Natural killer cell (primary cell): ENCODE data around the gene TINAGL1. TPM values are rescaled to one million over a fixed set of nuclear protein-coding genes. Genes with fewer than 3 reads are reported as not detected.

Experiments
- ATAC-seq, 3 donors: fragments of 150-1000 bp in 2 of 3; fragments of 200-7000 bp in 1 of 3; cut with Tn5 transposase; 1 replicate in 1 of 3; 2 replicates in 2 of 3; pipeline ENCODE4 v1.10.0; 2021; ENCODE audit warnings: mild to moderate bottlenecking in 2 of 3, moderate library complexity in 2 of 3
- DNase-seq, 2 donors: peaks; one replicate each; pipeline versions ENCODE4 v3.0.0 to v3.0.0-alpha.2; 2013 to 2021; ENCODE audit warnings: mixed read lengths in 1 of 2
- H3K27ac ChIP-seq: one replicate; pipeline ENCODE4 v1.5.1; 2013; ENCODE audit warnings: mild to moderate bottlenecking, low read length
- H3K27me3 ChIP-seq: one replicate; pipeline ENCODE4 v1.6.1; 2013; ENCODE audit warnings: low read length; ENCODE audit not compliant: control insufficient read depth, insufficient read depth
- H3K36me3 ChIP-seq: one replicate; pipeline ENCODE4 v1.6.1; 2013; ENCODE audit warnings: low read length; ENCODE audit not compliant: control insufficient read depth, insufficient read depth
- H3K4me1 ChIP-seq: one replicate; pipeline ENCODE4 v1.6.1; 2013; ENCODE audit warnings: low read length; ENCODE audit not compliant: control insufficient read depth, insufficient read depth
- H3K4me3 ChIP-seq: one replicate; pipeline ENCODE4 v1.5.1; 2013; ENCODE audit warnings: low read length
- H3K9me3 ChIP-seq: one replicate; pipeline ENCODE4 v1.6.1; 2013; ENCODE audit warnings: low read length; ENCODE audit not compliant: control insufficient read depth, insufficient read depth
- H3K27ac Mint-ChIP-seq, 2 donors: one replicate each; pipeline ENCODE4 v1.8.0; 2022; ENCODE audit warnings: mild to moderate bottlenecking in 2 of 2, mixed read lengths in 2 of 2, moderate library complexity in 1 of 2
- H3K27me3 Mint-ChIP-seq, 2 donors: one replicate each; pipeline ENCODE4 v1.8.0; 2022; ENCODE audit warnings: low read depth in 2 of 2, mixed read lengths in 2 of 2
- H3K36me3 Mint-ChIP-seq: one replicate; pipeline ENCODE4 v1.8.0; 2022; ENCODE audit warnings: mixed read lengths
- H3K4me1 Mint-ChIP-seq, 2 donors: one replicate each; pipeline ENCODE4 v1.8.0; 2022; ENCODE audit warnings: mixed read lengths in 2 of 2
- H3K4me3 Mint-ChIP-seq: one replicate; pipeline ENCODE4 v1.8.0; 2022; ENCODE audit warnings: mild to moderate bottlenecking, moderate library complexity, mixed read lengths
- H3K9me3 Mint-ChIP-seq, 2 donors: one replicate each; pipeline ENCODE4 v1.8.0; 2022; ENCODE audit warnings: mixed read lengths in 2 of 2
- CTCF ChIP-seq: fragments of 200-600 bp; IDR thresholded peaks from one replicate; pipeline ENCODE4 v1.8.0; 2022; ENCODE audit warnings: antibody characterized with exemption
- WGBS: methylation state at CpG from one replicate; pipeline ENCODE4 v1.1.7; 2013; ENCODE audit warnings: missing lambda C conversion rate; ENCODE audit not compliant: insufficient coverage; 5-methylcytosine and 5-hydroxymethylcytosine counted together
- intact Hi-C: fragments of 100-400 bp; cut with micrococcal nuclease; formaldehyde crosslinking; loops from one replicate; pipeline ENCODE4 v1.14.2; 2022
- total RNA-seq, 4 donors: library from RNA; stranded (reverse); fragments of 120-200 nt in 1 of 4; gene quantifications; one replicate each; pipeline versions ENCODE4 v1.2.3 to v1.2.4, GENCODE V29; 2013 to 2022

The TINAGL1 gene
- total RNA-seq, 3 donors from 2014 or later (not counting 1 experiment from before 2014, with no cell fraction given): not detected

- Mint-ChIP-seq H3K27ac (no peak overlapping the region), H3K4me1 (no peaks in the 10 kb centered on the region), H3K4me3 (no peak overlapping the region), H3K9me3 (no peaks in the 10 kb centered on the region), H3K36me3 (no peaks in the 10 kb centered on the region), H3K27me3 (peaks cover 6 to 8% of the 10 kb centered on the region in 2 donors)
- Histone ChIP-seq H3K36me3 (no peaks in the 10 kb centered on the region), H3K27me3 (no peaks in the 10 kb centered on the region), H3K4me3 (no peak overlapping the region), H3K4me1 (no peaks in the 10 kb centered on the region), H3K27ac (no peak overlapping the region), H3K9me3 (no peaks in the 10 kb centered on the region)
- DNase-seq (no peak), ATAC-seq (no peak)
- TF ChIP-seq CTCF: no peak
- intact Hi-C loops: no loop called here
- WGBS: no CpG with 5 or more reads among the region's 2 CpGs
Measured at GRCh38 chr1:31602081-31602480, 25.8 kb downstream of the TINAGL1 start.

- intact Hi-C loops: no loop called here
- DNase-seq (peak in 1 of 2 donors; percentile 10), ATAC-seq (peak; percentile 18 to 52 (median 48))
- Histone ChIP-seq H3K27me3 (no peaks in the 10 kb centered on the region), H3K9me3 (no peaks in the 10 kb centered on the region), H3K36me3 (no peaks in the 10 kb centered on the region), H3K4me3 (no peak overlapping the region), H3K27ac (no peak overlapping the region), H3K4me1 (no peaks in the 10 kb centered on the region)
- H3K4me1 Mint-ChIP-seq: no peaks in the 10 kb centered on the region
- H3K9me3 Mint-ChIP-seq: no peaks in the 10 kb centered on the region
- WGBS: 76% methylated on average over 4 of the region's 4 CpGs
- H3K36me3 Mint-ChIP-seq: no peaks in the 10 kb centered on the region
- peaks cover 0 to 11% of the 10 kb centered on the region in 2 donors for H3K27me3 Mint-ChIP-seq
- H3K4me3 Mint-ChIP-seq: no peak overlapping the region
- H3K27ac Mint-ChIP-seq: no peak overlapping the region
- no peak for TF ChIP-seq CTCF
Measured at GRCh38 chr1:31605908-31606427, 29.7 kb downstream of the TINAGL1 start.

- H3K4me3 ChIP-seq: no peak overlapping the region
- intact Hi-C loops: no loop called here
- H3K27me3 ChIP-seq: no peaks in the 10 kb centered on the region
- Mint-ChIP-seq H3K9me3 (no peaks in the 10 kb centered on the region), H3K27ac (no peak overlapping the region), H3K4me3 (no peak overlapping the region), H3K36me3 (no peaks in the 10 kb centered on the region), H3K4me1 (no peaks in the 10 kb centered on the region), H3K27me3 (peaks cover 0 to 11% of the 10 kb centered on the region in 2 donors)
- ATAC-seq (no peak), DNase-seq (no peak)
- no peak overlapping the region for H3K27ac ChIP-seq
- 97% methylated on average over 2 of the region's 5 CpGs for WGBS
- no peak for TF ChIP-seq CTCF
- no peaks in the 10 kb centered on the region for H3K36me3 ChIP-seq
- H3K4me1 ChIP-seq: no peaks in the 10 kb centered on the region
- no peaks in the 10 kb centered on the region for H3K9me3 ChIP-seq
Measured at GRCh38 chr1:31607360-31607759, 31.0 kb downstream of the TINAGL1 start.

GRCh38 chr1:31609514-31610118, 33.3 kb downstream of the TINAGL1 start:
- Histone ChIP-seq H3K4me1 (no peaks in the 10 kb centered on the region), H3K27ac (no peak overlapping the region), H3K36me3 (no peaks in the 10 kb centered on the region), H3K27me3 (no peaks in the 10 kb centered on the region), H3K4me3 (no peak overlapping the region), H3K9me3 (no peaks in the 10 kb centered on the region)
- intact Hi-C loops: no loop called here
- Mint-ChIP-seq H3K4me3 (no peak overlapping the region), H3K36me3 (no peaks in the 10 kb centered on the region), H3K27ac (no peak overlapping the region), H3K9me3 (no peaks in the 10 kb centered on the region), H3K27me3 (peaks cover 0 to 7% of the 10 kb centered on the region in 2 donors), H3K4me1 (no peaks in the 10 kb centered on the region)
- TF ChIP-seq CTCF: no peak
- ATAC-seq (no peak), DNase-seq (no peak)
- 9% methylated on average over 1 of the region's 1 CpG for whole genome bisulfite sequencing
